ENCODE data around the gene PITPNC1.
A peak's percentile ranks its signal among the peaks of the same experiment; 100 is the strongest.

The PITPNC1 gene

GRCh38 chr17:67435786-67436185 is 58.7 kb downstream of the PITPNC1 start:
- no peak for DNase-seq

- no peak for DNase-seq
Measured at GRCh38 chr17:67436233-67436632, 59.2 kb downstream of the PITPNC1 start.

DNA sequence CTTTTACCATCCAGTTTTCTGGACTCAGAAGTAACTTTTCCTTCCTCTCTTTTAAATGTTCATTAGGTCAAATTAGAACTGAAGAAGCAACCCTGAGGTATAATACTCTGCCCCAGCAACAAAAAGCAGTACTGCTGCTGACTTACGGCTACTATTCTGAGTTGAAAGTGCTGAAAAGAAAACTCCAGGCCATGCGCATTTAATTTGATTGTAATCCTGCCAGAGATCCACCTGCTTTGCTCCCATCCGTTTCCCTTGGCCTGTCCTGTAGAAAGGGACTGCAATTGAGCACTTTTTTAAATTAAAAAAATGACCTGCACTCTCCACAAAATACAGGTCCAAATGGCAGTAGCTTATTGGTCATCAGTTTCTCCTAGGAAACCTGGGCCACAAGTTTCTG is 61.6 kb downstream of the PITPNC1 start:
- no peak for DNase-seq

- peak; percentile 8 for DNase-seq
Measured at GRCh38 chr17:67439269-67439668, 62.2 kb downstream of the PITPNC1 start.

DNA sequence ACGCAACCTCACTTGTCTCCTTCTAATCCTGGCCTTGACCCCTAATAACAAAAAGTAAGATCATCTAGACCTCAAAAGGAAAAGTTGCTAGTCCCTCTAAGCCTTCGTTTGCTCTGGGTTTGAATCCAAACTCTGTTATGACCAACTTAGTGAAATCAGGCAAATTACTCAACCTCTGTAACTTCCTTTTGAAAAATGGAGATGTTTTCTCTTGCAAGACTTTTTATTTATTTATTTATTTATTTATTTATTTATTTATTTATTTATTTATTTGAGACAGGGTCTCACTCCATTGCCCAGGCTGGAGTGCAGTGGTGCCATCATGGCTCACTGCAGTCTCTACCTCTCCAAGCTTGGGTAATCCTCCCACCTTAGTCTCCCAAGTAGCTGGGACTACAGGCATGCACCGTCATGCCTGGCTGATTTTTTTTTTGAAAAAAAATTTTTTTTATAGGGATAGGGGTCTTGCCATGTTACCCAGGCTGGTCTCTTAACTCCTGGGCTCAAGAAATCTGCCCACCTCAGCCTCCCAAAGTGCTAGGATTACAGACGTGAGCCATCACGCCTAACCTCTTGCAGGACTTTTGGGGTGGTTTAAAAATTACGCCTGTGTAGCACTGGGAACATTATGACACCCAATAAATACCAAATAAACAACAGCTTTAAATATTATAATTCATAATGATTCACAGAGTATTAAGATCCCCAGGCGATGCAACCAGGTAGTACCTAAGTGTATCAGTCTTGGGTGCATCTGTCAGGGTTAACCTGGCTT is 63.4 kb downstream of the PITPNC1 start:
- no peak for DNase-seq

- DNase-seq, result peak; percentile 34
Measured at GRCh38 chr17:67441052-67441895, 64.2 kb downstream of the PITPNC1 start.

DNA sequence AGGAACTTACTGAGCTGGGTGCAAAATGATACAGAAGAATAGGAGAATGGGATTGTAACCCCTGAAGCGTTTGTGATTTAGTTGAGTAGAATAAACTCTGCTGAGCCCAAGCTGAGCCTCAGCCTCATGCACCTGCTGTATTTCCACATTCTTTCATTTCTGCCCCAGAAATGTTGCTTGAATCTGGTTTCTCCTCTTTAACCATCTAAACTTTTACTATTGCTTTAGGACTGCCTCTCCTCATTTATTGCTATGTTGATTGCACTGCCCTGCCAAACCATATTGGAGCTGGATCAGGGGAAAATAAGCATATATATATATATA is 64.8 kb downstream of the PITPNC1 start:
- DNase-seq, result no peak

DNA sequence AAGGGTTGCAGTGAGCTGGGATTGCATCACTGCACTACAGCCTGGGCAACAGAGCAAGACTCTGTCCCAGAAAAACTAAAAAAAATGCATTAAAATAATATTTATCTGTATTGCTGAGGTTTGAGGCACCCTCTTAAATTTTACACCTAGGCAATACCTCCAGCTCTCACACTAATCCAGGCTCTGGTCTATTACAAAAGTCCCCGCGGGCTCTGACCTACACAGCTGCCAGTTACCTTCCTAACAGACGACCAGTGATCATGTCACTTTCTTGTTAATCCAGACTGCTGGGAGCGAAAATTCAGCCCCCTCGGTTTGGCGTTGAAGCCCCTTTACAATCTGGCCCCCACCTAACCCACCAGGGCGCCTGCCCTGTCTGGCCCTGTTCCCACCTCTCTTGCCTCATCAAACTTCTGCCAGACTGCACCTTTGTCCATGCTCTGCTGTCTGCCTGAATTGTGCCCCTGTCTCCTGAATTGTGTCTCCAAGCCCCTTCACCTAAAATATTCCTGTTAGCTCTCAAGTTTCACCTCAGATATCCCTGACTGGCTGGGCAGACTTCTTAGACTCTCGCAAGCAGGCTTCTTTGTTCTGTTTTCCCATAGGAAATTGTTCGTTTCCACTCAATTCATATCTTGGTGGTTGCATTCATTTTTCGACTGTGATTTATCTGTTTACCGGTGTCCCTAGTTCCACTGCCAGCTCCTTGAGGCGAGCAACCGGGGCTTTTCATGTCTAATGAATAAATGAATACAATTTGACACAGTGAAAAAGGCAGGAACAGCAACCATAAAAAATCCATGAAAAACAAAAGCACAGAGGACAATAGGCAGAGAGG is 65.9 kb downstream of the PITPNC1 start:
- DNase-seq, result peak; percentile 54

DNA sequence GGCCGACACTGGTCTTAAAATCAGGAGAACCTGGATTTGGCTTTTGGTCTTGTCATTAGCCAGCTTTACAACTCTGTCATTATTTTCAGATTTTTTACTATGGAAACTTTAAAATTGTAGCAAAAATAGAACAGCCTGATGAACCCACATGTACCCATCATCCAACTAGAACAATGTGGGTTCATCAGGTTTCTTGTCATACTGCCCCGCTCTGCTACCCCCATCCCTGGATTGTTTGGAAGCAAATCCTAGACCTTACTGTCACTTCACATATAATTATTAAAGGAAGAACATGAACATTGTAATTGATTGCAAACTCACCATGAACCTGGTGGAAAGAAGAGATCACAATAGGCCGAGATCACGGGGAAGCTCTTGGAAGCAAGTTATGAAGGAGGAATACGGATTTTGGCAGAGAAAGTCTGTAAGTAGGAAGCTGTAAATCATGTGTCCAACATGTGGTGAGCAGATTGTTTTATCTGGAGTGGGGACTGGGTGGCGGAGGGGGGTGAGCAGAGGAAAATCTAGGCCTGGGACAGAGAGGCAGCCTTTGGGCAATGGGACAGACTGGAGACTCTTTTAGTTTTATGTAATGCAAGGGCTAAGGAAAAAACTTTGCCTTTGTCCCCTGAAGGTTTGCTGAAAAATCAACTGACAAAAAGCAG is 67.0 kb downstream of the PITPNC1 start:
- DNase-seq, result no peak

DNA sequence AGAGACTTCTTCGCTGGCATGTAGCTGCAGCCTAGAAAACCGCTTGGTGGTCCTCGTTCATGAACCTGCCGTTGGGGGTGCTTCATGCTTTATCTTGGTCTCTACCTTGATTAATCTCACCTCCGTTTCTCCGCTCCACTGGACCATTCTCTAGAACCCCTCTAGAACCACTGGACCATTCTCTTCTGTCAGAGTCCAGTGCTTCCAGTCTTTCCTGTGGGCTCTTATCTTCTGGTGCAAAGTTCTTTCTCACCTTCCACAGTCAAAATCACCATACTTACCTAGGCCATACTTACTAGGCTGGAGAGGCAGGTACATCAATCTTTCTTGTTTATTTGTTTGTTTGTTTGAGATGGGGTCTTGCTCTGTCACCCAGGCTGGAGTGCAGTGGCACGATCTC is 71.4 kb downstream of the PITPNC1 start:
- no peak for DNase-seq

DNA sequence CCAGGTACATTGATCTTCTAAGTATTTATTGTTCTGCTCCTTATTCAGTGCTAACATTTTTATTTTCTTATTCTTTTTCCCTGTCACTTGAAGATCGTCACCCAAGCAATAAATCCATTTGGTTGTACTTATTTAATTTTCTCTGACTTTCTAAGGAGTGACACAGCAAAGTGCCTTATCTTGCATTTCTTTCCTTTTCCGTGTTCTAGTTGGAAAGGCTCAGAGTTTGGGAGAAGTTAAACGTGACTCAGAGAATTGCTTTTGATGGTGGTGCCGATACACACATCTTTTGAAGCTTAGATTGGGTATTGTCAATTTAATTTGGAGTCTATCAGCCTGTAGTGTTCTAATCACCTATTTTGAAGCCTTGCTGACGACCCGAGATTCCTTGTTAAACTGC is 72.0 kb downstream of the PITPNC1 start:
- DNase-seq, result no peak

- DNase-seq, result no peak
Measured at GRCh38 chr17:67449845-67450755, 73.0 kb downstream of the PITPNC1 start.

DNA sequence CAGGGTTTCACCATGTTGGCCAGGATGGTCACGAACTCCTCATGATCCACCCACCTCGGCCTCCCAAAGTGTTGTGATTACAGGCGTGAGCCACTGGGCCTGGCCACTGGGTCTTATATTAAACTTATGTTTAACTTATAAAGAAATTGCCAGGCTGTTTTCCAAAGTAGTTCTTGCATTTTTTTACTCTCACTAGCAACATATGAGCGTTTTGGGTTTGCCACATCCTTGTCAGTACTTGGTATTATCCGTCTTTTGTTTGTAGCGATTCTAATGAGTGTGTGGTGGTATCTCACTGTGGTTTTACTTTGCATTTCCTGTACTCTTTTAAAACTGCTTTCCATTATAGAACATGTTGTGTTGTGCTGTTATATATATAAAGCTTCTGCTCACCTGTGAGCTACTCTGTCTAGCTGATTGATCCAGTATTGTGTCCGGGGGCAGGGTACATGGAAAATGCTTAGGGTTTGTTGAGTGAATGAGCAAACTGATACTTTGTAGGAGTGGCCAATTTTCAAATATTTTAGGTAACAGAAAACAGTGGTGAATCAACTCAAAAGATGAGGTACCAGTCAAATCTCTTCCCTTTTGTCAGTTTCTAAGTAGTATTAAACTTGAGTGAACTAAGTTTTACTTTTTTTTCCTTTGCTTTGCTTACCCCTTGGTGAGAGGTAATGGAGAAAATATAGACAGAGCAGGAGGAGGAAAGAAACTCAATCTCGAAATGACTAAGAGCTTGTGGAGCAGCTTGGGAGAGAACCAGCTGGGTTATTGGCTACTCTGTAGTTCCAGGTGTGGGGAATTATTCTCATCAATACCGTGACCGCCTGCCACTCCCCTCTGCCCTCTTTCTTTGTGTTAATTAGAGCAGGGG is 75.8 kb downstream of the PITPNC1 start:
- DNase-seq, result no peak

DNA sequence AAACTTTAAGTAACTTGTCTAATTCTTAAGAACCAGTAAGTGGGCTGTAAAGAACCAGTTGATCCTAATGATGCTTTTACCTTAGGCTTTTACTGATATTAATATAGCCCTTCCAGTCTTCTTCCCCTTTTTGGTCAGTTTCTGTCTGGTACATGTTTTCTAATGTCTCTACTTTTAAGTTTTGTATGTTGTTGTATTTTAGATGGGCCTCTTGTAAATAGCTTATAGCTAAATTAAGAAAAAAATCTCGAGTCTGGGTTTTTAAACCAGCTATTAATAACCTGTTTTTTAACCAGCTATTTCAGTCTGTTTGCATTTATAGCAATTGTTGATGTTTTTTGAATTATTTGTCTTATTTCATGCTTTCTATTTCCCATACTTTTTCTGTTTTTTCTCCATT is 79.0 kb downstream of the PITPNC1 start:
- no peak for DNase-seq

DNA sequence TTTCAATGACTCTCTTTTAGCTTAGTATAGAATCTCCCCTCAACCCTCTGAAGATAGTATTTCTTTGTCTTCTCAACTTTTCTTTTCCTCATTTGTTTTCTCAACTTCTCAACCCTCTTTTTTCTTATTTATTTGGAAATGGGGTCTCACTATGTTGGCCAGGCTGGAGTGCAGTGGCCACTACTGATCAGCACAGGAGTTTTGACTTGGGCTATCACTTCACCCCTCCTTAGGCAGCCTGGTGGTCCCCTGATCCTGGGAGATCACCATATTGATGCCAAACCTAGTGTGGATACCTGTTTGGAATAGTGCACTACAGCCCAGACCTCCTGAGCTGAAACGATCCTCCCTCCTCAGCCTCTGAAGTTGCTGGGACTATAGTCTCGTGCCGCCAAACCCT is 79.8 kb downstream of the PITPNC1 start:
- no peak for DNase-seq

DNA sequence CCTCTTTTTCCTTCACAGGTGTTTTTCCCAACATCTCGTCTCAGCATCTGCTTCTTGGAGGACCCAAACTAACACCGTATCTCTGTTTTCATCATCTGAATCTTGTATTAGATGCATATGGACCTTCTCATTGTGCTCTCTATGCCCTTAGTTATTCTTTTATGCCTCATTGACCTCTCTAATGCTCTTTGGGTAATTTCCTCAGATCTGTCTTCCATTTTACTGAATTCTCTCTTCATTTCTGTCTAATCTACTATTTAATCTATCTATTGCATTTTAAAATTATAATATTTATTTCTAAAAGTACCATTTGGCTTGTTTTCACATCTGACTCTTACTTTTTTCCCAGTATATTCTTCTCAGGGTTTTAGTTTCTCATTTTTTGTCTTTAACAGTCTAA is 81.1 kb downstream of the PITPNC1 start:
- no peak for DNase-seq

- DNase-seq, result no peak
Measured at GRCh38 chr17:67459985-67460384, 82.9 kb downstream of the PITPNC1 start.

DNA sequence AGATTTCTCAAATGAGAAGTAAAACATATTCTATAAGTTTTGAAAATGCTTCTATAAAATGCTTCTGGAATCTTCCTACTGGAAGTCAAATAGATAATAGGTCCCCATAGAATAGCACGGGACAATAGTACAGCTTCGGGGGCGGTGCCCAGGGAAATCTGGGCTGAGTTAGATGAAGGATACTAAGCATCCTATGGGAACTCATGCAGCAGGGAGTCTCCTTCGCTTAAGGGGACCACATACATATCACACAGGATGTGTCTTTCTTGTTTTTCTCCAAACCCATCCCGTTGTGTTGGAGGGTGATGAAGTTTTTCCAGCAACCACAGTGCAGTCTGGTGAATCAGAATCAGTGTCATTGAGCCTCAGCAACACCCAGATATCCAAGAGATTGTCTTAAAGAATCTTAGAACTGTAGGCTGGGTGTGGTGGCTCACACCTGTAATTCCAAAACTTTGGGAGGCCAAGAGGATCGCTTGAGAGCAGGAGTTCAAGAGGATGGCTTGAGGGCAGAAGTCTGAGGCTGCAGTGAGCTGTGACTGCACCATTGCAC is 84.2 kb downstream of the PITPNC1 start:
- no peak for DNase-seq

- no peak for DNase-seq
Measured at GRCh38 chr17:67461876-67462275, 84.8 kb downstream of the PITPNC1 start.

GRCh38 chr17:67466251-67466796 is 89.2 kb downstream of the PITPNC1 start:
- no peak for DNase-seq
